GM23338 (cell line): ENCODE results near the gene MKNK1. TPM values are rescaled to one million over a fixed set of nuclear protein-coding genes. Genes with fewer than 3 reads are reported as not detected.
A peak's percentile ranks its signal among the peaks of the same experiment; 100 is the strongest.

Source experiments
- ATAC-seq: fragments of 200-7000 bp; cut with Tn5 transposase; 3 replicates; pipeline ENCODE4 v1.9.1; 2020
- DNase-seq: peaks from one replicate; pipeline ENCODE4 v3.0.0-alpha.2; 2015; ENCODE audit warnings: low spot score
- H2AFZ ChIP-seq: fragments of 200-600 bp; sonication (generic); 2 replicates; pipeline ENCODE4 v1.8.0; 2016; ENCODE audit warnings: antibody characterized with exemption, mild to moderate bottlenecking, moderate library complexity
- H3F3A ChIP-seq: fragments of 200-600 bp; sonication (generic); replicated peaks from 2 replicates; pipeline ENCODE4 v1.8.0; 2017; ENCODE audit warnings: antibody characterized with exemption, mixed run types, low read depth
- H3K27ac ChIP-seq: fragments of 200-600 bp; sonication (generic); 2 replicates; pipeline ENCODE4 v1.6.1; 2016; ENCODE audit warnings: low read depth
- H3K27me3 ChIP-seq: fragments of 200-600 bp; sonication (generic); 2 replicates; pipeline ENCODE4 v1.8.0; 2016; ENCODE audit warnings: mild to moderate bottlenecking, mixed run types, moderate library complexity; ENCODE audit not compliant: insufficient read depth
- H3K36me3 ChIP-seq: fragments of 200-600 bp; sonication (generic); 2 replicates; pipeline ENCODE4 v1.8.0; 2016; ENCODE audit warnings: mild to moderate bottlenecking; ENCODE audit not compliant: insufficient read depth
- H3K4me1 ChIP-seq: fragments of 200-600 bp; sonication (generic); 2 replicates; pipeline ENCODE4 v1.8.0; 2016; ENCODE audit warnings: mild to moderate bottlenecking, moderate library complexity; ENCODE audit not compliant: insufficient read depth
- H3K4me2 ChIP-seq: fragments of 200-600 bp; sonication (generic); 2 replicates; pipeline ENCODE4 v1.7.1; 2017; ENCODE audit warnings: mixed run types
- H3K4me3 ChIP-seq: fragments of 200-600 bp; sonication (generic); 2 replicates; pipeline ENCODE4 v1.6.1; 2016; ENCODE audit warnings: mixed run types
- H3K79me2 ChIP-seq: fragments of 200-600 bp; sonication (generic); replicated peaks from 2 replicates; pipeline ENCODE4 v1.8.0; 2017; ENCODE audit warnings: mild to moderate bottlenecking; ENCODE audit not compliant: insufficient read depth
- H3K9me2 ChIP-seq: fragments of 200-600 bp; sonication (generic); 2 replicates; pipeline ENCODE4 v1.8.0; 2017; ENCODE audit not compliant: insufficient read depth
- H4K20me1 ChIP-seq: fragments of 200-600 bp; sonication (generic); replicated peaks from 2 replicates; pipeline ENCODE4 v1.8.0; 2017; ENCODE audit warnings: mild to moderate bottlenecking; ENCODE audit not compliant: insufficient read depth
- H3K27ac Mint-ChIP-seq: 2 replicates; pipeline ENCODE4 v1.8.0; 2020; ENCODE audit warnings: inconsistent platforms, mild to moderate bottlenecking, moderate library complexity, mixed read lengths
- H3K27me3 Mint-ChIP-seq: 3 replicates; pipeline ENCODE4 v1.8.0; 2022; ENCODE audit warnings: low read depth, mild to moderate bottlenecking, moderate library complexity, mixed read lengths, inconsistent platforms; ENCODE audit not compliant: insufficient read depth, poor library complexity
- H3K36me3 Mint-ChIP-seq: 3 replicates; pipeline ENCODE4 v1.8.0; 2021; ENCODE audit warnings: low read depth, mild to moderate bottlenecking, inconsistent platforms, moderate library complexity, mixed read lengths
- H3K4me1 Mint-ChIP-seq: 3 replicates; pipeline ENCODE4 v1.8.0; 2020; ENCODE audit warnings: mild to moderate bottlenecking, inconsistent platforms, mixed read lengths
- H3K4me3 Mint-ChIP-seq: 3 replicates; pipeline ENCODE4 v1.8.0; 2021; ENCODE audit warnings: moderate library complexity, mild to moderate bottlenecking, inconsistent platforms, mixed read lengths
- H3K9me3 Mint-ChIP-seq: 3 replicates; pipeline ENCODE4 v1.8.0; 2020; ENCODE audit warnings: moderate library complexity, mild to moderate bottlenecking, inconsistent platforms, mixed read lengths
- CREB1 ChIP-seq: fragments of 250-450 bp; sonication (Bioruptor Pico); IDR thresholded peaks from 2 replicates; pipeline ENCODE4 v1.5.0; 2020; ENCODE audit warnings: low read depth, mild to moderate bottlenecking, moderate library complexity
- ETS1 ChIP-seq: IDR thresholded peaks from 2 replicates; pipeline ENCODE4 v1.6.1; 2016; ENCODE audit warnings: antibody characterized with exemption
- EZH2phosphoT487 ChIP-seq: fragments of 200-600 bp; sonication (generic); IDR thresholded peaks from one replicate; pipeline ENCODE4 v1.8.1; 2018; ENCODE audit warnings: antibody characterized with exemption; ENCODE audit not compliant: unreplicated experiment
- JUNB ChIP-seq: IDR thresholded peaks from one replicate; pipeline ENCODE4 v1.6.1; 2016; ENCODE audit warnings: antibody characterized with exemption; ENCODE audit not compliant: unreplicated experiment
- POLR2AphosphoS5 ChIP-seq: IDR thresholded peaks from 2 replicates; pipeline ENCODE4 v1.6.1; 2016; ENCODE audit warnings: antibody characterized with exemption, low read depth
- REST ChIP-seq: IDR thresholded peaks from one replicate; pipeline ENCODE4 v1.6.1; 2018; ENCODE audit warnings: antibody characterized with exemption; ENCODE audit not compliant: unreplicated experiment
- STAT1 ChIP-seq: IDR thresholded peaks from one replicate; pipeline ENCODE4 v1.6.1; 2016; ENCODE audit warnings: antibody characterized with exemption; ENCODE audit not compliant: unreplicated experiment
- ZNF114 ChIP-seq: fragments of 250-450 bp; sonication (Bioruptor Pico); IDR thresholded peaks from 2 replicates; pipeline ENCODE4 v1.5.0; 2020; ENCODE audit warnings: mild to moderate bottlenecking, moderate library complexity
- polyA plus RNA-seq: library from polyadenylated mRNA; unstranded; fragments of >200 nt; fragmentation: Nextera tagmentation; extraction: Ambion mirVana; gene quantifications from 2 replicates; pipeline ENCODE4 v1.2.1, GENCODE V29; 2016
- total RNA-seq: library from RNA; depleted of rRNA; stranded (reverse); fragments of >200 nt; shearing (Covaris generic); gene quantifications from 2 replicates; pipeline ENCODE4 v1.2.3, GENCODE V29; 2014
- TF ChIP-seq, protein P1 (sequence below), 2 experiments: fragments of 200-600 bp in 1 of 2; sonication (generic) in 1 of 2; conservative IDR thresholded peaks; 2 replicates each; pipeline versions ENCODE4 v1.5.1 to v1.6.1; 2016 to 2017; ENCODE audit warnings: antibody characterized with exemption in 2 of 2, low read depth in 2 of 2, mild to moderate bottlenecking in 2 of 2, moderate library complexity in 1 of 2

Gene MKNK1
- total and polyA plus RNA-seq, 2 experiments from 2014 or later = 11.8 to 20.5 TPM

- H3K4me3 Mint-ChIP-seq = peak overlapping the region; percentile 22; the same call in 1 of the 3 replicates
- peaks cover 65% of the 10 kb centered on the region for H3K4me1 Mint-ChIP-seq
- H2AFZ ChIP-seq = no peak overlapping the region
- peaks cover 11% of the 10 kb centered on the region for H3F3A ChIP-seq
- H3K36me3 Mint-ChIP-seq = no peaks in the 10 kb centered on the region
- peak overlapping the region; percentile 76 for H3K4me2 ChIP-seq
- TF ChIP-seq, protein P1, sequence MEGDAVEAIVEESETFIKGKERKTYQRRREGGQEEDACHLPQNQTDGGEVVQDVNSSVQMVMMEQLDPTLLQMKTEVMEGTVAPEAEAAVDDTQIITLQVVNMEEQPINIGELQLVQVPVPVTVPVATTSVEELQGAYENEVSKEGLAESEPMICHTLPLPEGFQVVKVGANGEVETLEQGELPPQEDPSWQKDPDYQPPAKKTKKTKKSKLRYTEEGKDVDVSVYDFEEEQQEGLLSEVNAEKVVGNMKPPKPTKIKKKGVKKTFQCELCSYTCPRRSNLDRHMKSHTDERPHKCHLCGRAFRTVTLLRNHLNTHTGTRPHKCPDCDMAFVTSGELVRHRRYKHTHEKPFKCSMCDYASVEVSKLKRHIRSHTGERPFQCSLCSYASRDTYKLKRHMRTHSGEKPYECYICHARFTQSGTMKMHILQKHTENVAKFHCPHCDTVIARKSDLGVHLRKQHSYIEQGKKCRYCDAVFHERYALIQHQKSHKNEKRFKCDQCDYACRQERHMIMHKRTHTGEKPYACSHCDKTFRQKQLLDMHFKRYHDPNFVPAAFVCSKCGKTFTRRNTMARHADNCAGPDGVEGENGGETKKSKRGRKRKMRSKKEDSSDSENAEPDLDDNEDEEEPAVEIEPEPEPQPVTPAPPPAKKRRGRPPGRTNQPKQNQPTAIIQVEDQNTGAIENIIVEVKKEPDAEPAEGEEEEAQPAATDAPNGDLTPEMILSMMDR (conservative IDR thresholded peaks at IDR 0.05; ENCODE audit: low read depth in 2 of 2) = no peak
- no peak for TF ChIP-seq JUNB
- TF ChIP-seq EZH2phosphoT487 = no peak
- no peak for TF ChIP-seq STAT1
- TF ChIP-seq REST = no peak
- no peak for TF ChIP-seq CREB1
- no peak for TF ChIP-seq ETS1
- TF ChIP-seq POLR2AphosphoS5 = no peak
- TF ChIP-seq ZNF114 (CRISPR knock-in tag) = no peak
- no peaks in the 10 kb centered on the region for H3K9me2 ChIP-seq
- peak; percentile 1; the same call in 2 of the 3 replicates for ATAC-seq
- H4K20me1 ChIP-seq = no peaks in the 10 kb centered on the region; the same call in 1 of the 2 replicates
- peaks cover 51% of the 10 kb centered on the region for H3K4me1 ChIP-seq
- peak overlapping the region; percentile 43 for H3K4me3 ChIP-seq
- H3K27me3 Mint-ChIP-seq = peaks cover 72% of the 10 kb centered on the region
- H3K27me3 ChIP-seq = peaks cover 99% of the 10 kb centered on the region
- no peaks in the 10 kb centered on the region for H3K79me2 ChIP-seq
- no peaks in the 10 kb centered on the region for H3K9me3 Mint-ChIP-seq
- no peak for DNase-seq
- H3K36me3 ChIP-seq = no peaks in the 10 kb centered on the region
- no peak overlapping the region for H3K27ac Mint-ChIP-seq
- H3K27ac ChIP-seq = no peak overlapping the region
Measured at GRCh38 chr1:46526013-46526690, 77.9 kb downstream of the MKNK1 start.
